Astrocyte (in vitro differentiated cells and primary cell): ENCODE results near the gene WIPI1. TPM values are rescaled to one million over a fixed set of nuclear protein-coding genes. Genes with fewer than 3 reads are reported as not detected.
A peak's percentile ranks its signal among the peaks of the same experiment; 100 is the strongest.
"Not testable (repeated sequence)": the region's sequence is repeated elsewhere in the genome, so short reads cannot be mapped to it uniquely, and the experiment has no call there.

ENCODE experiments used
- DNase-seq: peaks from one replicate; pipeline ENCODE4 v3.0.0-alpha.2; 2010; ENCODE audit warnings: low read depth
- FAIRE-seq: peaks from 2 replicates; lab custom pipeline; 2011; peaks lifted over from hg19 to GRCh38; lab: Jason Lieb, UNC
- H2AFZ ChIP-seq: 2 replicates; pipeline ENCODE4 v1.6.0; 2012; ENCODE audit warnings: low read depth, low read length, inconsistent platforms
- H3K27ac ChIP-seq: 2 replicates; pipeline ENCODE4 v1.5.1; 2011; ENCODE audit warnings: low read depth, low read length, inconsistent platforms
- H3K27me3 ChIP-seq: 2 replicates; pipeline ENCODE4 v1.6.0; 2011; ENCODE audit warnings: low read length, inconsistent platforms; ENCODE audit not compliant: insufficient read depth
- H3K36me3 ChIP-seq: 2 replicates; pipeline ENCODE4 v1.5.1; 2011; ENCODE audit warnings: low read length, inconsistent platforms; ENCODE audit not compliant: insufficient read depth
- H3K4me1 ChIP-seq: 2 replicates; pipeline ENCODE4 v1.5.1; 2011; ENCODE audit warnings: low read length, inconsistent platforms; ENCODE audit not compliant: insufficient read depth
- H3K4me2 ChIP-seq: 2 replicates; pipeline ENCODE4 v1.6.0; 2012; ENCODE audit warnings: low read length, inconsistent platforms
- H3K4me3 ChIP-seq: 2 replicates; pipeline ENCODE4 v1.5.1; 2011; ENCODE audit warnings: low read depth, mild to moderate bottlenecking, low read length, inconsistent platforms; ENCODE audit not compliant: insufficient read depth
- H3K79me2 ChIP-seq: 2 replicates; pipeline ENCODE4 v1.6.0; 2012; ENCODE audit warnings: mild to moderate bottlenecking, low read length, inconsistent platforms; ENCODE audit not compliant: insufficient read depth
- H3K9ac ChIP-seq: 2 replicates; pipeline ENCODE4 v1.6.0; 2012; ENCODE audit warnings: mild to moderate bottlenecking, low read length, inconsistent platforms
- H3K9me3 ChIP-seq: 2 replicates; pipeline ENCODE4 v1.5.1; 2012; ENCODE audit warnings: low read depth, mild to moderate bottlenecking, low read length, inconsistent platforms; ENCODE audit not compliant: insufficient read depth
- H4K20me1 ChIP-seq: 2 replicates; pipeline ENCODE4 v1.6.0; 2012; ENCODE audit warnings: low read length, inconsistent platforms; ENCODE audit not compliant: insufficient read depth
- H3K27ac Mint-ChIP-seq: one replicate; pipeline ENCODE4 v1.8.0; 2021; ENCODE audit warnings: mild to moderate bottlenecking, mixed read lengths; ENCODE audit not compliant: unreplicated experiment
- H3K27me3 Mint-ChIP-seq: one replicate; pipeline ENCODE4 v1.8.0; 2021; ENCODE audit warnings: low read depth, mixed read lengths; ENCODE audit not compliant: unreplicated experiment
- H3K36me3 Mint-ChIP-seq: one replicate; pipeline ENCODE4 v1.8.0; 2021; ENCODE audit warnings: low read depth, mixed read lengths; ENCODE audit not compliant: unreplicated experiment
- H3K4me1 Mint-ChIP-seq: one replicate; pipeline ENCODE4 v1.8.0; 2021; ENCODE audit warnings: low read depth, mixed read lengths; ENCODE audit not compliant: unreplicated experiment
- H3K4me3 Mint-ChIP-seq: one replicate; pipeline ENCODE4 v1.8.0; 2021; ENCODE audit warnings: mild to moderate bottlenecking, moderate library complexity, mixed read lengths; ENCODE audit not compliant: unreplicated experiment
- H3K9me3 Mint-ChIP-seq: one replicate; pipeline ENCODE4 v1.8.0; 2021; ENCODE audit warnings: mild to moderate bottlenecking, mixed read lengths; ENCODE audit not compliant: unreplicated experiment
- EZH2 ChIP-seq: IDR thresholded peaks from 2 replicates; pipeline ENCODE4 v1.6.1; 2012; ENCODE audit warnings: mild to moderate bottlenecking, low read length, inconsistent platforms; ENCODE audit not compliant: insufficient read depth
- total RNA-seq: library from RNA; stranded (reverse); gene quantifications from 2 replicates; pipeline ENCODE4 v1.2.1, GENCODE V29; 2021
- TF ChIP-seq, protein P1 (sequence below): IDR thresholded peaks from 2 replicates; pipeline ENCODE4 v1.5.1; 2011; ENCODE audit warnings: low read depth, mild to moderate bottlenecking, inconsistent platforms, low read length, moderate library complexity; ENCODE audit not compliant: insufficient read depth

WIPI1 gene
- total RNA-seq, 1 donor from 2014 or later, result 83.5 TPM

GRCh38 chr17:68418876-68419275 is 38.4 kb downstream of the WIPI1 start:
- TF ChIP-seq EZH2, result no peak
- TF ChIP-seq, protein P1, sequence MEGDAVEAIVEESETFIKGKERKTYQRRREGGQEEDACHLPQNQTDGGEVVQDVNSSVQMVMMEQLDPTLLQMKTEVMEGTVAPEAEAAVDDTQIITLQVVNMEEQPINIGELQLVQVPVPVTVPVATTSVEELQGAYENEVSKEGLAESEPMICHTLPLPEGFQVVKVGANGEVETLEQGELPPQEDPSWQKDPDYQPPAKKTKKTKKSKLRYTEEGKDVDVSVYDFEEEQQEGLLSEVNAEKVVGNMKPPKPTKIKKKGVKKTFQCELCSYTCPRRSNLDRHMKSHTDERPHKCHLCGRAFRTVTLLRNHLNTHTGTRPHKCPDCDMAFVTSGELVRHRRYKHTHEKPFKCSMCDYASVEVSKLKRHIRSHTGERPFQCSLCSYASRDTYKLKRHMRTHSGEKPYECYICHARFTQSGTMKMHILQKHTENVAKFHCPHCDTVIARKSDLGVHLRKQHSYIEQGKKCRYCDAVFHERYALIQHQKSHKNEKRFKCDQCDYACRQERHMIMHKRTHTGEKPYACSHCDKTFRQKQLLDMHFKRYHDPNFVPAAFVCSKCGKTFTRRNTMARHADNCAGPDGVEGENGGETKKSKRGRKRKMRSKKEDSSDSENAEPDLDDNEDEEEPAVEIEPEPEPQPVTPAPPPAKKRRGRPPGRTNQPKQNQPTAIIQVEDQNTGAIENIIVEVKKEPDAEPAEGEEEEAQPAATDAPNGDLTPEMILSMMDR, result no peak
- no peak overlapping the region for H3K27ac Mint-ChIP-seq
- no peaks in the 10 kb centered on the region for H3K4me1 Mint-ChIP-seq
- H3K4me3 ChIP-seq, result no peak overlapping the region
- no peaks in the 10 kb centered on the region for H3K27me3 Mint-ChIP-seq
- no peak for DNase-seq
- H4K20me1 ChIP-seq, result peaks cover 3% of the 10 kb centered on the region
- H3K4me2 ChIP-seq, result no peak overlapping the region
- no peak overlapping the region for H3K4me3 Mint-ChIP-seq
- H3K4me1 ChIP-seq, result no peaks in the 10 kb centered on the region
- H3K36me3 Mint-ChIP-seq, result peaks cover 42% of the 10 kb centered on the region
- no peak overlapping the region for H3K27ac ChIP-seq
- peaks cover 3% of the 10 kb centered on the region for H3K9me3 ChIP-seq
- H3K9me3 Mint-ChIP-seq, result peaks cover 35% of the 10 kb centered on the region
- no peaks in the 10 kb centered on the region for H3K27me3 ChIP-seq
- H3K79me2 ChIP-seq, result no peaks in the 10 kb centered on the region
- H2AFZ ChIP-seq, result no peak overlapping the region
- H3K36me3 ChIP-seq, result peaks cover 13% of the 10 kb centered on the region
- H3K9ac ChIP-seq, result no peak overlapping the region
- no peak for FAIRE-seq

DNA sequence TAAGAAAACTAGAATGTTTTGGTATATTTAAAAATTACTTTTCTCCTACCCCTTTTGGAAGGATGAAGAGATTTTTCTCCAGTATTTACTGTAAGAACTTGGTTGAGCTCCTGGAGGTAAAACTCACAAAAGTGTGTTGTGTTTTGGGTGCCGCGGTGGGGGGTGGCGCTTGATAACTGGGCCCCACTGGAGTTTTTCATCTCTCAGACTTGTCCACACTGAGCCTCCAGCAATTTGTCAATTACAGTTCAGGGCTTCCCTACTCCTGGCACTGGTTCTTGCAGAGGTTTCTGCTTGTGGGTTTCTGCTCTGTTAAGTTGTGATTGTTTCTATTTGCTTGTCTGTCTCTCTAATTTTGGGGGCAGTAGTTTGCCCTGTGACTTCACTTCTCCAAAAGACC is 40.0 kb downstream of the WIPI1 start:
- peaks cover 33% of the 10 kb centered on the region for H3K36me3 Mint-ChIP-seq
- no peak overlapping the region for H3K4me3 ChIP-seq
- H3K27me3 ChIP-seq, result no peaks in the 10 kb centered on the region
- H4K20me1 ChIP-seq, result no peaks in the 10 kb centered on the region
- no peaks in the 10 kb centered on the region for H3K79me2 ChIP-seq
- no peak overlapping the region for H3K4me3 Mint-ChIP-seq
- H3K36me3 ChIP-seq, result peaks cover 8% of the 10 kb centered on the region
- H3K9me3 Mint-ChIP-seq, result peaks cover 36% of the 10 kb centered on the region
- DNase-seq (no peak), FAIRE-seq (no peak)
- TF ChIP-seq, protein P1, result no peak
- TF ChIP-seq EZH2, result no peak
- H3K27ac Mint-ChIP-seq, result no peak overlapping the region
- H2AFZ ChIP-seq, result no peak overlapping the region
- no peaks in the 10 kb centered on the region for H3K27me3 Mint-ChIP-seq
- H3K27ac ChIP-seq, result no peak overlapping the region
- no peaks in the 10 kb centered on the region for H3K4me1 ChIP-seq
- no peak overlapping the region for H3K9ac ChIP-seq
- H3K9me3 ChIP-seq, result peaks cover 3% of the 10 kb centered on the region
- H3K4me2 ChIP-seq, result no peak overlapping the region
- no peaks in the 10 kb centered on the region for H3K4me1 Mint-ChIP-seq

DNA sequence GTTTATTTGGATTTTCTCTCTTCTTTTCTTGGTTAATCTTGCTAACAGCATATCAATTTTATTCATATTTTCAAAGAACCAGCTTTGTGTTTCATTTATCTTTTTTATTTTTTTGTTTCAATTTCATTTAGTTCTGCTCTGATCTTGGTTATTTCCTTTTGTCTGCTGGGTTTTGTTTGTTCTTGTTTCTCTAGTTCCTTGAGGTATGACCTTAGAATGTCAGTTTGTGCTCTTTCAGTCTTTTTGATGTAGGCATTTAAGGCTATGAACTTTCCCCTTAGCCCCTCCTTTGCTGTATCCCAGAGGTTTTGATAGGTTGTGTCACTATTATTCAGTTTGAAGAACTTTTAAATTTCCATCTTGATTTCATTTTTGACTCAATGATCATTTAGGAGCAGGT is 42.4 kb downstream of the WIPI1 start:
- H3K36me3 ChIP-seq, H2AFZ ChIP-seq, H3K4me1 ChIP-seq, H3K79me2 ChIP-seq, FAIRE-seq, H3K27ac Mint-ChIP-seq, H3K27me3 ChIP-seq, H3K9me3 ChIP-seq, H3K4me2 ChIP-seq, H3K27me3 Mint-ChIP-seq, DNase-seq, H3K4me3 ChIP-seq, H3K27ac ChIP-seq, H3K4me3 Mint-ChIP-seq, H3K4me1 Mint-ChIP-seq, H4K20me1 ChIP-seq, H3K9ac ChIP-seq: not testable (repeated sequence)
- Mint-ChIP-seq H3K36me3 (peaks cover 14% of the 10 kb centered on the region), H3K9me3 (peaks cover 28% of the 10 kb centered on the region)

DNA sequence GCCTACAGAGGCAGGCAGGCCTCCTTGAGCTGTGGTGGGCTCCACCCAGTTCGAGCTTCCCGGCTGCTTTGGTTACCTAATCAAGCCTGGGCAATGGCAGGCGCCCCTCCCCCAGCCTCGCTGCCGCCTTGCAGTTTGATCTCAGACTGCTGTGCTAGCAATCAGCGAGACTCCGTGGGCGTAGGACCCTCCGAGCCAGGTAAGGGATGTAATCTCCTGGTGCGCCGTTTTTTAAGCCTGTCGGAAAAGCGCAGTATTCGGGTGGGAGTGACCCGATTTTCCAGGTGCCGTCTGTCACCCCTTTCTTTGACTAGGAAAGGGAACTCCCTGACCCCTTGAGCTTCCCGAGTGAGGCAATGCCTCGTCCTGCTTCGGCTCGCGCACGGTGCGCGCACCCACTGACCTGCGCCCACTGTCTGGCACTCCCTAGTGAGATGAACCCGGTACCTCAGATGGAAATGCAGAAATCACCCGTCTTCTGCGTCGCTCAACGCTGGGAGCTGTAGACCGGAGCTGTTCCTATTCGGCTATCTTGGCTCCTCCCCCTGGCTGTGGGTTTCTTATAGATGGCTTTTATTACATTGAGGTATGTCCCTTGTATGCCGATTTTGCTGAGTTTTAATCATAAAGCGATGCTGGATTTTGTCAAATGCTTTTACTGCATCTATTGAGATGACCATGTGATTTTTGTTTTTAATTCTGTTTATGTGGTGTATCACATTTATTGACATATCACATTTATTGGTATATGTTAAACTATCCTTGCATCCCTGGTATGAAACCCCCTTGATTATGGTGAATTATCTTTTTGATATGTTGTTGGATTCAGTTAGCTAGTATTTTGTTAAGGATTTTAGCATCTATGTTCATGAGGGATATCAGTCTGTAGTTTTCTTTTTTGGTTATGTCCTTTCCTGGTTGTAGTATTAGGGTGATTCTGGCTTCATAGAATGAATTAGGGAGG is 43.4 kb downstream of the WIPI1 start:
- H3K4me1 ChIP-seq, H3K4me1 Mint-ChIP-seq, H3K27me3 Mint-ChIP-seq, H3K27me3 ChIP-seq, H3K36me3 ChIP-seq, H3K27ac Mint-ChIP-seq, DNase-seq, H3K9ac ChIP-seq, H3K9me3 ChIP-seq, H3K4me3 ChIP-seq, H4K20me1 ChIP-seq, H3K27ac ChIP-seq, H3K79me2 ChIP-seq, H2AFZ ChIP-seq, FAIRE-seq, H3K36me3 Mint-ChIP-seq: not testable (repeated sequence)
- Mint-ChIP-seq H3K9me3 (peaks cover 22% of the 10 kb centered on the region), H3K4me3 (peak overlapping the region; percentile 82)
- H3K4me2 ChIP-seq, result peak overlapping the region; percentile 48
